22Rv1 (cell line): ENCODE results near the gene NDRG2.

Experiments used
- CTCF ChIP-seq: fragments of 450-650 bp; IDR thresholded peaks from 2 replicates; pipeline ENCODE4 v1.5.1; 2017; ENCODE audit warnings: mild to moderate bottlenecking
- ZFX ChIP-seq: fragments of 450-650 bp; IDR thresholded peaks from 2 replicates; pipeline ENCODE4 v1.6.1; 2017; ENCODE audit warnings: antibody characterized with exemption, borderline replicate concordance

- no peak for TF ChIP-seq CTCF
- TF ChIP-seq ZFX = no peak
Observed at GRCh38 chr14:20980906-20981305, 44.0 kb downstream of the NDRG2 start.
